ENCODE measurements around the gene COL11A2. TPM values are rescaled to one million over a fixed set of nuclear protein-coding genes. Genes with fewer than 3 reads are reported as not detected.

Gene COL11A2
- total and polyA plus RNA-seq, 5 donors from 2014 or later: 0.34 to 0.89 (median 0.43) TPM; not detected in 2

DNA sequence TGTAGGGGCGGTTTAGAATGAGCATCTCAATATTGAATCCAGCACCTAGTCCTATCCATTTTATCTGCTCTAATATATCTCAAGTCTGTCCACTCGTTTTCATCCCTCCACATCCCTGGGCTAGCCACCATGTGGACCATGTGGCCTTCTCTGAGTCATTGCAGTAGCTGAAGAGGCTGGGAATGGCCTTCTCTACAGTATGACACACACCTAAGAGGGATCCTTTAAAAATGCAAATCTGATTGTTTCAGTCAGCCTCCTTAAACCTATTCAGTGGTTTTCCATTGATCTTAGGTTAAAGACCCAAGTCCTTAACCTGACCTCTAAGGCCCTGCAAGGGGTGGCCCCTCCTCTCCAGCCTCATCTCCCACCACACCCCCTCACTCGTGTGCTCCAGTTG is 25.4 kb upstream of the COL11A2 start:
- Histone ChIP-seq H3K36me3 (ENCODE audit: control insufficient read depth, insufficient read depth, low read length) (no peaks in the 10 kb centered on the region), H3K27me3 (ENCODE audit: control insufficient read depth, insufficient read depth, low read length) (peaks cover 10% of the 10 kb centered on the region), H3K4me3 (ENCODE audit: low read depth, low read length) (no peak overlapping the region), H3K4me1 (ENCODE audit: control insufficient read depth, insufficient read depth, low read length, poor library complexity, severe bottlenecking) (peaks cover 14% of the 10 kb centered on the region), H3K9me3 (ENCODE audit: control insufficient read depth in 2 of 2, low read length in 2 of 2) (no peaks in the 10 kb centered on the region), H3K27ac (ENCODE audit: insufficient read depth, low read length, poor library complexity, severe bottlenecking) (no peak overlapping the region)
- Mint-ChIP-seq H3K9me3 (peaks cover 0 to 4% (median 0%) of the 10 kb centered on the region in 7 donors), H3K4me1 (peaks cover 0 to 16% (median 13%) of the 10 kb centered on the region in 4 donors), H3K36me3 (no peaks in the 10 kb centered on the region), H3K27ac (no peak overlapping the region), H3K4me3 (peak overlapping the region in 2 of 4 donors; percentile 5 to 33), H3K27me3 (peaks cover 77% of the 10 kb centered on the region)
- ATAC-seq (ENCODE audit: low read depth in 2 of 2): no peak
- DNase-seq: no peak

DNA sequence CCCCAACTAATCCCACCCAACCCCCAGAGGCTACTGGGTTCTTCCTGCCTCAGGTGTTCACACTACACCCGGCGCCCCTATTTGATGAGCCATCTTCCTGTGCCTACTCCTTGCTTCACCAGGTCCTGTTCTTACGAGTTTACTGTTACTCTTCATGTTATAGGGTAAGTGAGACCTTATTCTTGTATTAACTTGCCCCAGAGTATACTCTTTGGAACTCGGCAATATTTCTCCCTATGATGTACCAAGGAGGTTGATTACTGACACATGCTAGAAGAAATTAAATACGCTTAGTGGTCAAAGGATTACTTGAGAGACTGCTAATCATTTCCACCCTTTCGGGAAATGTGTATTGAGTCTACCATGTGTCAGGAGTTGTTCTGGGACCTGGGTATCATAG is 25.0 kb upstream of the COL11A2 start:
- H3K4me1 ChIP-seq (ENCODE audit: control insufficient read depth, insufficient read depth, low read length, poor library complexity, severe bottlenecking): peaks cover 16% of the 10 kb centered on the region
- Mint-ChIP-seq H3K4me1 (peaks cover 0 to 20% (median 16%) of the 10 kb centered on the region in 4 donors), H3K9me3 (peaks cover 0 to 7% (median 0%) of the 10 kb centered on the region in 7 donors), H3K27me3 (peaks cover 77% of the 10 kb centered on the region), H3K27ac (no peak overlapping the region), H3K4me3 (peak overlapping the region in 2 of 4 donors; percentile 5 to 28), H3K36me3 (peaks cover 4% of the 10 kb centered on the region)
- H3K27me3 ChIP-seq (ENCODE audit: control insufficient read depth, insufficient read depth, low read length): peaks cover 10% of the 10 kb centered on the region
- no peak for DNase-seq
- ATAC-seq (ENCODE audit: low read depth in 2 of 2): no peak
- no peak overlapping the region for H3K4me3 ChIP-seq (ENCODE audit: low read depth, low read length)
- H3K9me3 ChIP-seq (ENCODE audit: control insufficient read depth in 2 of 2, low read length in 2 of 2): no peaks in the 10 kb centered on the region
- peaks cover 1% of the 10 kb centered on the region for H3K36me3 ChIP-seq (ENCODE audit: control insufficient read depth, insufficient read depth, low read length)
- no peak overlapping the region for H3K27ac ChIP-seq (ENCODE audit: insufficient read depth, low read length, poor library complexity, severe bottlenecking)

DNA sequence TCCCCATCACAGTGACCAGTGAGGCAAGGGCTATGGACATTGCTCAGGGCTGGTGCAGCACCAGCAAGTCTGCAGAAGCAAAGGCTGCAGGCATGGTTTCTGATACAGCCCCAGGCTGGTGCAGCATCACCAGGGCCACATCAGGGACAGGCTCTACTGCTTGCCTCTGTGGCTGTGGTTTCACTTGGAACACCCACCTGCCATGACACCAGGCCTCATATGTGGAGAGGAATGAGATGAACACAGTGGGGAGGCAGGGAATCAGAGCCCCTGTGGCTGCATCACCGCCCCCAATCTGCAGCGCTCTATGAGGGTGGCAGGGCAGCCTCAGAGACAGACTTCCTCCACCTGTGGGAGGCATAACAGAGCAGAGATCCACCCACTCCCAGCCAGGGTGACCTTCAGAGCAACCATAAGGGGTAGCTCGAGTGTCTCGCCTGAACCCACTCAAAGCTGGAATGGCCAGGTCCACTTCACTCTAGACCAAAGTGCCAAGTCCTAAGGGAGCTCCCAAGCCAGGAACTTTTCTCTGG is 23.9 kb upstream of the COL11A2 start:
- Mint-ChIP-seq H3K4me1 (peaks cover 0 to 24% (median 16%) of the 10 kb centered on the region in 4 donors), H3K4me3 (no peak overlapping the region), H3K9me3 (peaks cover 0 to 10% (median 0%) of the 10 kb centered on the region in 7 donors), H3K27me3 (peaks cover 70% of the 10 kb centered on the region), H3K36me3 (peaks cover 9% of the 10 kb centered on the region), H3K27ac (no peak overlapping the region)
- DNase-seq: no peak
- H3K4me3 ChIP-seq (ENCODE audit: low read depth, low read length): no peak overlapping the region
- peak in 1 of 2 donors; percentile 10 for ATAC-seq (ENCODE audit: low read depth in 2 of 2)
- H3K9me3 ChIP-seq (ENCODE audit: control insufficient read depth in 2 of 2, low read length in 2 of 2): no peaks in the 10 kb centered on the region
- peaks cover 6% of the 10 kb centered on the region for H3K36me3 ChIP-seq (ENCODE audit: control insufficient read depth, insufficient read depth, low read length)
- peaks cover 8% of the 10 kb centered on the region for H3K27me3 ChIP-seq (ENCODE audit: control insufficient read depth, insufficient read depth, low read length)
- H3K4me1 ChIP-seq (ENCODE audit: control insufficient read depth, insufficient read depth, low read length, poor library complexity, severe bottlenecking): peaks cover 16% of the 10 kb centered on the region
- no peak overlapping the region for H3K27ac ChIP-seq (ENCODE audit: insufficient read depth, low read length, poor library complexity, severe bottlenecking)

DNA sequence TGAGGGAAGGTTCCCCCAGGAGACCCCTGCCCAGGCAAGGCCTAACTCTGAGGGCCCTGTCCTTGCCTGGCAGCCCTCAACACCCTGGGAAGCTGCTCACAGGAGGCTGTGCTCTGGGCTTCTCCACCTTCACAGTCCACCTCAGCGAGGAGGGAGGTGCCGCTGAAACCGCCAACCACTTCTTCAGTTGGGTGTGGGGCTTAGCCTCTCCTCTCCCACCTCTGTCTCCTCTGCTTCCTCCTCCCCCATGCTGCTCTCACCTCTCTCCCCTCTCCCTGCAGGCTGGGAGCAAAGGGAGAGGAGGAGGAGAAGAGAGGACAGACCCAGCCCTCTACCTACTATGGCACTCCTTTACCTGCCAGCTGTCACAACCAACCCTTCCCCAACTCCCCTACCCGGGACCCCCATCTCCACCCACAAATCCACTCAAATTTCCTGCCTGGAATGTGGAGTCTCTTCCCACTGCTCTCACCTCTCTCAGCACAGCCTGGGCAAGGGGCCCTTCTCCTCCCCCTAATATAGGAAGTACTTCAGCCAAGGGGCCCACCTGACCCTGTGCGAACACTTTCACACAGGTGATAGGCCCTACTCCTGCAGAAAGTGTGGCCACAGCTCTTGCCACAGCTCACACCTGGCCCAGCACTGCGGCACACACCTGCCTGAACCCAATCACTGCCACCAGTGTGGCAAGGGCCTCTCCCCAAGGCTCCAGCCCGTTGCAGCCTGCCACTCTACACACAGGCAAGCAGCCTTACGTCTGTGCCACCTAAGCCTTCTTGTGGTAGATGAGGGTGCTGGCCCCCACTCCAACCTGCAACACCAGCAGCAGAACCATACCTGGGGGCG is 23.2 kb upstream of the COL11A2 start:
- peaks cover 8% of the 10 kb centered on the region for H3K36me3 ChIP-seq (ENCODE audit: control insufficient read depth, insufficient read depth, low read length)
- peaks cover 0 to 26% (median 19%) of the 10 kb centered on the region in 4 donors for H3K4me1 Mint-ChIP-seq
- H3K27me3 Mint-ChIP-seq: peaks cover 73% of the 10 kb centered on the region
- no peak overlapping the region for H3K4me3 Mint-ChIP-seq
- peak overlapping the region in 2 of 3 donors; percentile 82 to 96 for H3K27ac Mint-ChIP-seq
- H3K9me3 Mint-ChIP-seq: peaks cover 0 to 10% (median 0%) of the 10 kb centered on the region in 7 donors
- DNase-seq (no peak), ATAC-seq (ENCODE audit: low read depth in 2 of 2) (no peak)
- peaks cover 16% of the 10 kb centered on the region for H3K4me1 ChIP-seq (ENCODE audit: control insufficient read depth, insufficient read depth, low read length, poor library complexity, severe bottlenecking)
- no peak overlapping the region for H3K4me3 ChIP-seq (ENCODE audit: low read depth, low read length)
- H3K27me3 ChIP-seq (ENCODE audit: control insufficient read depth, insufficient read depth, low read length): peaks cover 8% of the 10 kb centered on the region
- H3K9me3 ChIP-seq (ENCODE audit: control insufficient read depth in 2 of 2, low read length in 2 of 2): no peaks in the 10 kb centered on the region
- H3K36me3 Mint-ChIP-seq: peaks cover 11% of the 10 kb centered on the region
- H3K27ac ChIP-seq (ENCODE audit: insufficient read depth, low read length, poor library complexity, severe bottlenecking): no peak overlapping the region

DNA sequence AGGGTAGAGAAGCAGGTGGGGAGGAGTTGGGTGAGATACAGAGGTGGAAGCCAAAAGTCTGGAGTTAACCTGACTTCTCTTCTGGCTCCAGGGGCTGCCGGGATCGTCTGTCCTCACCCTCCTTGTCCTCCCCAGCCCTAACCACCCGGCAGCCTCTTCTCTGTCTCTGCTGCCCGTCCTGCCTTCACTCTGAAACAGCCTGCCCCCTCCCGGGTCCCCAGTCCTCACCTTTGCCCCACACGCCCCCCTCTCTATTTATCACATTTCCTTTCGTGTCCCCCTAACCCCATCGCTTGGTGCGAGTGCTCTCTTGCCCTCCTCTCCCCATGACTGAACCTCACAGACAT is 21.7 kb upstream of the COL11A2 start:
- Mint-ChIP-seq H3K27ac (peak overlapping the region in 2 of 3 donors; percentile 57 to 77), H3K27me3 (peaks cover 67% of the 10 kb centered on the region), H3K9me3 (peaks cover 0 to 10% (median 0%) of the 10 kb centered on the region in 7 donors), H3K4me1 (peaks cover 10 to 39% (median 27%) of the 10 kb centered on the region in 4 donors), H3K36me3 (peaks cover 22% of the 10 kb centered on the region), H3K4me3 (peak overlapping the region in 3 of 4 donors; percentile 75 to 81 (median 77))
- DNase-seq: no peak
- H3K27me3 ChIP-seq (ENCODE audit: control insufficient read depth, insufficient read depth, low read length): peaks cover 8% of the 10 kb centered on the region
- H3K9me3 ChIP-seq (ENCODE audit: control insufficient read depth in 2 of 2, low read length in 2 of 2): no peaks in the 10 kb centered on the region
- no peak for ATAC-seq (ENCODE audit: low read depth in 2 of 2)
- no peak overlapping the region for H3K27ac ChIP-seq (ENCODE audit: insufficient read depth, low read length, poor library complexity, severe bottlenecking)
- peaks cover 18% of the 10 kb centered on the region for H3K36me3 ChIP-seq (ENCODE audit: control insufficient read depth, insufficient read depth, low read length)
- no peak overlapping the region for H3K4me3 ChIP-seq (ENCODE audit: low read depth, low read length)
- peaks cover 19% of the 10 kb centered on the region for H3K4me1 ChIP-seq (ENCODE audit: control insufficient read depth, insufficient read depth, low read length, poor library complexity, severe bottlenecking)

DNA sequence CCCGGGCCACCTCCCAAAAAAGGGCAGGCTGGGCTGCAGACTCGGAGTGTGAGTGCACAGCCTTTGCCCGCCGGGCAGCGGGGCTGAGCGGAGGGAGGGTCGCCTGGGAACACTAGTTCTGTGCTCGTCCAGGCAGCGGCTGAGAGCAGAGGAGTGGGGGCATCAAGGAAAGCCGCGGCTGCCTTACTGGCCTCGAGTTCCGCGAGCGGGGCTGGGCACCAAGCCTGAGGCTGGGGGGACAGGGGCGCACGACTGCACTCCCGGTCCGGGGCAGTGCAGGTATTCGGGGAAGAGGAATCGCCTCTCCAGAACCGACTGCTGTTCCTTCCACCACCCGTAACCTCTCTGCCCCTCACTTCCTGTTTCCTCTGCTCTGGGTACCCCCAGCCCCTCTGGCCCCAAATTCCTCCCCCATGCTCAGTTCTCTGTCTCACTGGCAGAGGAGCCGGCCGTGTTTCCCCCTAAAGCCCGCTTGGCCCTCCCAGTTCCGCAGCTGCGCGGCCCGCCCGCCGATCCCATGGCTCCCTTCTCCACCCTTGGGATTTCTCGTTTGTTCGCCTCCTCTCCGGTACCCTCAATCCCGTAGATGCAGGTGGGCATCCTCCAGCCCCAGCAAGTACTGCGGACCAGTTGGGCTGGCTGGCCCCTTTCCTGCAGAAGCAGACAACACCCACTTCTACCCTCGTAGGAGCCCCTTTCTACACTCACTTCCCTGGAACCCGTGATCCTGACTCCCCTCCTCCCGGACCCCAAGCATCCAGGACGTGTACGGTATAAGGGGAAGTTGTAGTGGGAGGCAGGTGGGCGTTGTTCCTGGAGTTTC is 21.1 kb upstream of the COL11A2 start:
- H3K9me3 ChIP-seq (ENCODE audit: control insufficient read depth in 2 of 2, low read length in 2 of 2): no peaks in the 10 kb centered on the region
- H3K4me3 ChIP-seq (ENCODE audit: low read depth, low read length): no peak overlapping the region
- ATAC-seq (ENCODE audit: low read depth in 2 of 2) (peak; percentile 26 to 50), DNase-seq (no peak)
- peaks cover 8% of the 10 kb centered on the region for H3K27me3 ChIP-seq (ENCODE audit: control insufficient read depth, insufficient read depth, low read length)
- peaks cover 62% of the 10 kb centered on the region for H3K27me3 Mint-ChIP-seq
- H3K4me1 ChIP-seq (ENCODE audit: control insufficient read depth, insufficient read depth, low read length, poor library complexity, severe bottlenecking): peaks cover 23% of the 10 kb centered on the region
- no peak overlapping the region for H3K27ac ChIP-seq (ENCODE audit: insufficient read depth, low read length, poor library complexity, severe bottlenecking)
- peaks cover 14 to 43% (median 31%) of the 10 kb centered on the region in 4 donors for H3K4me1 Mint-ChIP-seq
- peaks cover 0 to 10% (median 0%) of the 10 kb centered on the region in 7 donors for H3K9me3 Mint-ChIP-seq
- peak overlapping the region; percentile 46 to 86 (median 77) for H3K27ac Mint-ChIP-seq
- peak overlapping the region; percentile 29 to 81 (median 76) for H3K4me3 Mint-ChIP-seq
- H3K36me3 Mint-ChIP-seq: peaks cover 25% of the 10 kb centered on the region
- peaks cover 18% of the 10 kb centered on the region for H3K36me3 ChIP-seq (ENCODE audit: control insufficient read depth, insufficient read depth, low read length)

DNA sequence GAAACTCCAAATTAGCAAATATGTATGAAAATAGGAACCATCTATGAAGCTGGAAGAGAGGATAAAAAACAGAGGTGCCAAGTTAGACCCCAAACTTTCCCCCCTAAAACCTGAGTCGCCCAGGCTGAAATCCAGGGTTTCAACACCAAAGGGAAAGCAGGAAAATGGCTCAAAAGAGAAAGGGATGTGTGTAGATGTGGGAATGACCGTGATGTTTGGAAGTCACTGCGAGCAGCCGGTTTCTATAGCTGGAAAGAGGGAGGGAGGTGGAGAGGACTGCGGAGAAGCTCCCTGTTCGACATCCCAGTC is 20.5 kb upstream of the COL11A2 start:
- Mint-ChIP-seq H3K27me3 (peaks cover 58% of the 10 kb centered on the region), H3K4me1 (peaks cover 14 to 43% (median 31%) of the 10 kb centered on the region in 4 donors)
- no peak overlapping the region for H3K4me3 ChIP-seq (ENCODE audit: low read depth, low read length)

More for the DNA sequence above, 20.5 kb upstream of the COL11A2 start:
- H3K4me3 Mint-ChIP-seq: peak overlapping the region in 3 of 4 donors; percentile 75 to 81 (median 77)
- peaks cover 0 to 7% (median 0%) of the 10 kb centered on the region in 7 donors for H3K9me3 Mint-ChIP-seq
- Histone ChIP-seq H3K27me3 (ENCODE audit: control insufficient read depth, insufficient read depth, low read length) (peaks cover 8% of the 10 kb centered on the region), H3K9me3 (ENCODE audit: control insufficient read depth in 2 of 2, low read length in 2 of 2) (no peaks in the 10 kb centered on the region), H3K27ac (ENCODE audit: insufficient read depth, low read length, poor library complexity, severe bottlenecking) (no peak overlapping the region), H3K4me1 (ENCODE audit: control insufficient read depth, insufficient read depth, low read length, poor library complexity, severe bottlenecking) (peaks cover 27% of the 10 kb centered on the region), H3K36me3 (ENCODE audit: control insufficient read depth, insufficient read depth, low read length) (peaks cover 18% of the 10 kb centered on the region)
- H3K36me3 Mint-ChIP-seq: peaks cover 25% of the 10 kb centered on the region
- no peak for DNase-seq
- no peak for ATAC-seq (ENCODE audit: low read depth in 2 of 2)
- peak overlapping the region in 2 of 3 donors; percentile 59 to 86 for H3K27ac Mint-ChIP-seq
